ENCODE results near the gene FGA.

Gene FGA

GRCh38 chr4:154590329-154591006 is at the start of gene FGA:
Gene FGA, minus strand, starts transcription at chr4:154590742. Its CDS starts 55 bp downstream, at chr4:154590687.
- DNase-seq: no peak

GRCh38 chr4:154634058-154634457 is 43.5 kb upstream of the FGA start:
- no peak for DNase-seq

GRCh38 chr4:154631828-154632227 is 41.3 kb upstream of the FGA start:
- no peak for DNase-seq

GRCh38 chr4:154630324-154630723 is 39.8 kb upstream of the FGA start:
- no peak for DNase-seq

GRCh38 chr4:154626793-154627484 is 36.4 kb upstream of the FGA start:
- peak; percentile 10 for DNase-seq

- DNase-seq: no peak
Measured at GRCh38 chr4:154625971-154626370, 35.4 kb upstream of the FGA start.

- no peak for DNase-seq
Measured at GRCh38 chr4:154623995-154624394, 33.5 kb upstream of the FGA start.

- DNase-seq: no peak
Measured at GRCh38 chr4:154623436-154623835, 32.9 kb upstream of the FGA start.

GRCh38 chr4:154622598-154622997 is 32.1 kb upstream of the FGA start:
- peak; percentile 42 for DNase-seq

- DNase-seq: no peak
Measured at GRCh38 chr4:154620111-154620510, 29.6 kb upstream of the FGA start.

- peak; percentile 42 for DNase-seq
Measured at GRCh38 chr4:154618708-154619315, 28.3 kb upstream of the FGA start.

- no peak for DNase-seq
Measured at GRCh38 chr4:154617820-154618317, 27.3 kb upstream of the FGA start.

GRCh38 chr4:154616731-154617130 is 26.2 kb upstream of the FGA start:
- DNase-seq: no peak

GRCh38 chr4:154616287-154616686 is 25.7 kb upstream of the FGA start:
- no peak for DNase-seq

GRCh38 chr4:154615211-154615610 is 24.7 kb upstream of the FGA start:
- DNase-seq: no peak

- no peak for DNase-seq
Measured at GRCh38 chr4:154614306-154614705, 23.8 kb upstream of the FGA start.

- DNase-seq: no peak
Measured at GRCh38 chr4:154612472-154613414, 22.2 kb upstream of the FGA start, which contains the start of gene FGG. Gene FGG, minus strand, starts transcription at chr4:154612656. Its CDS starts 47 bp downstream, at chr4:154612609.

GRCh38 chr4:154611833-154612232 is 21.3 kb upstream of the FGA start:
- no peak for DNase-seq

- DNase-seq: no peak
Measured at GRCh38 chr4:154610582-154610981, 20.0 kb upstream of the FGA start.

GRCh38 chr4:154609532-154609931 is 19.0 kb upstream of the FGA start:
- no peak for DNase-seq

- no peak for DNase-seq
Measured at GRCh38 chr4:154608361-154609252, 18.1 kb upstream of the FGA start.
